CD4-positive, alpha-beta T cell treated with Interleukin-12 subunit alpha and Interleukin-12 subunit beta, for 1 hour (primary cell): ENCODE results near the gene SYNJ2.

Experiments
- DNase-seq: peaks from one replicate; pipeline ENCODE4 v3.0.0-alpha.2; 2020

Gene SYNJ2

GRCh38 chr6:158028421-158028820 lies 46.8 kb downstream of the SYNJ2 start:
- DNase-seq, result no peak

- DNase-seq, result no peak
Measured at GRCh38 chr6:158028876-158029275, 47.2 kb downstream of the SYNJ2 start.

- no peak for DNase-seq
Measured at GRCh38 chr6:158029668-158030230, 48.1 kb downstream of the SYNJ2 start.

GRCh38 chr6:158030380-158031300 lies 49.0 kb downstream of the SYNJ2 start:
- DNase-seq, result no peak

- peak; percentile 38 for DNase-seq
Measured at GRCh38 chr6:158031381-158032353, 50.0 kb downstream of the SYNJ2 start.

GRCh38 chr6:158032354-158032733 lies 50.7 kb downstream of the SYNJ2 start:
- no peak for DNase-seq

GRCh38 chr6:158033077-158033750 lies 51.6 kb downstream of the SYNJ2 start:
- no peak for DNase-seq

- DNase-seq, result no peak
Measured at GRCh38 chr6:158033751-158034702, 52.4 kb downstream of the SYNJ2 start.

GRCh38 chr6:158036261-158036660 lies 54.6 kb downstream of the SYNJ2 start:
- DNase-seq, result no peak

- no peak for DNase-seq
Measured at GRCh38 chr6:158037021-158037420, 55.4 kb downstream of the SYNJ2 start.

GRCh38 chr6:158037771-158038170 lies 56.1 kb downstream of the SYNJ2 start:
- no peak for DNase-seq

GRCh38 chr6:158038291-158039177 lies 56.9 kb downstream of the SYNJ2 start:
- DNase-seq, result no peak

- no peak for DNase-seq
Measured at GRCh38 chr6:158039178-158039557, 57.5 kb downstream of the SYNJ2 start.

GRCh38 chr6:158039571-158040050 lies 57.9 kb downstream of the SYNJ2 start:
- no peak for DNase-seq

- DNase-seq, result no peak
Measured at GRCh38 chr6:158040051-158040803, 58.6 kb downstream of the SYNJ2 start.

GRCh38 chr6:158040804-158041347 lies 59.2 kb downstream of the SYNJ2 start:
- DNase-seq, result no peak

- DNase-seq, result no peak
Measured at GRCh38 chr6:158041370-158041769, 59.7 kb downstream of the SYNJ2 start.

- no peak for DNase-seq
Measured at GRCh38 chr6:158041788-158042187, 60.1 kb downstream of the SYNJ2 start.

- no peak for DNase-seq
Measured at GRCh38 chr6:158042245-158042798, 60.7 kb downstream of the SYNJ2 start.
